ENCODE results near the gene BEST1.

GRCh38 chr11:61935861-61936260 is 14.3 kb upstream of the BEST1 start:
- TF ChIP-seq CTCF (IDR thresholded peaks at IDR 0.05) (no peak), EP300 (IDR thresholded peaks at IDR 0.05) (no peak)

All from gastroesophageal sphincter (tissue), 3 donors.